GM21786 (cell line): ENCODE measurements around the gene ADK.
"Not testable (repeated sequence)": the region's sequence is repeated elsewhere in the genome, so short reads cannot be mapped to it uniquely, and the experiment has no call there.

Source experiments
- ATAC-seq: cut with Tn5 transposase; IDR thresholded peaks from one replicate; pipeline ENCODE4 v1.9.1; 2021; ENCODE audit not compliant: unreplicated experiment

ADK gene

GRCh38 chr10:74342991-74343390 lies 192.0 kb downstream of the ADK start:
- no peak for ATAC-seq

- ATAC-seq: no peak
Measured at GRCh38 chr10:74343804-74344203, 192.8 kb downstream of the ADK start.

DNA sequence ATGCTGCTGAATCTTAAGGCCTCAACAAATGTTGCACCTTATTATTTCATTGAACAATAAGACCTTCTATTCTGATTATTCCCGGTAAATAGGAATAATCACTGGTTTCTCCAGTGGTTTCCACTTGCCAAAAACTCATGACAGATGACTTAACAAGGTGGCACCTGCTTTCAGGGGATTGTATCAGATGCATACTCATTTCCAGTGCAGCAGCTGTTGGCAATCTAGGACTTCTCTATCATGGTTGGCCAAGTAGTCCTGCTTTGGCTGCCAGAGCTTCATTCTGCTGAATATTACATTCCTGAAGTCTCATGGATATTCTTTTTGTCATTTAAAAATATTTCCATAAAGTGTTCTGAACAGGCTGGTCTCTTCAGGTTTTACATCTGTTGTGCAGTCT lies 193.3 kb downstream of the ADK start:
- ATAC-seq: no peak

DNA sequence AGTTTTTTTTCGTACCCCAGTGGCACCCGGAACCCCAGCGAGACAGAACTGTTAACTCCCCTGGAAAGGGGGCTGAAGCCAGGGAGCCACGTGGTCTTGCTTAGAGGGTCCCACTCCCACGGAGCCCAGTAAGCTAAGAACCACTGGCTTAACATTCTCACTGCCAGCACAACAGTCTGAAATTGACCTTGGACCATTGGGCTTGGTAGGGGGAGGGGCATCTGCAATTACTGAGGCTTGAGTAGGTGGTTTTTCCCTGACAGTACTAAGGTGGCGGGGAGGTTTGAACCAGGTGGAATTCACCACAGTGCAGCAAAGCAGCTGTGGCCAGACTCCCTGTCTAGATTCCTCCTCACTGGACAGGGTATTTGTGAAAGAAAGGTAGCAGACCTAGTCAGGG lies 196.5 kb downstream of the ADK start:
- no peak for ATAC-seq

- ATAC-seq: not testable (repeated sequence)
Measured at GRCh38 chr10:74353021-74353420, 202.0 kb downstream of the ADK start.

- ATAC-seq: no peak
Measured at GRCh38 chr10:74361678-74362077, 210.7 kb downstream of the ADK start.

DNA sequence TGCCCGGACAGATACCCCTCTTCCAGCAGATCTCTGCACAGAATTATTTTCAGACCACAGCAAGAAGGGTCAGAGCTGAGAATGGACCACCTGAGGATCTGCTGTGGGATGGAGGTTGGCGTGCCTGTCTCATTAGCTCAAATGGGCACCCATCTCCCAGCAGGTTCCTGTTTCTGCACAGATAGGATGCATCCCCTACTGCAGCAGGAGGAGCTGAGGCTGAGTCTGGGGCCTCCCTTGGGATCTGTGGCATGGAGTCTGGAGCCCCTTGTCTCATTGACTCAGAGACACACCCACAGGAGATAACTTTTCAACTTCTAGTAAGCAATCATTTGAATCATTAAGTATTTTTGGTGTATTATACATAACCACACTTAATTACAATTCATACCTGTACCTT lies 212.7 kb downstream of the ADK start:
- no peak for ATAC-seq

DNA sequence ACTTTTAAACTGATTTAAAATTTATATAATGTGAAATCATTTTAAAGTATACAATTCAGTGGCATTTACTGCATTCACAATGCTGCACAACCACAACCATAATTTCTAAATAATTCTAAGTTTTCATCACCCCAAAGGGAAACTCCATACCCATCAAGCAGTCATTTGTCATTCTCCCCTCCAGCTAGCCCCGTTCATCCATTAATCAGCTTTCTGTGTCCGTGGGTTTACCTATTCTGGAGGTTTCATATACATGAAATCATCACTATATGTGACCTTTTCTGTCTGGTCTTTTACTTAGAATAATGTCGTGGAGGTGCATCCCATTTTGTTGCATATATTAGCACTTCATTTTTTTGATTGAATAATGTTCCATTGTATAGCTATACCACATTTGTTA lies 214.1 kb downstream of the ADK start:
- no peak for ATAC-seq

DNA sequence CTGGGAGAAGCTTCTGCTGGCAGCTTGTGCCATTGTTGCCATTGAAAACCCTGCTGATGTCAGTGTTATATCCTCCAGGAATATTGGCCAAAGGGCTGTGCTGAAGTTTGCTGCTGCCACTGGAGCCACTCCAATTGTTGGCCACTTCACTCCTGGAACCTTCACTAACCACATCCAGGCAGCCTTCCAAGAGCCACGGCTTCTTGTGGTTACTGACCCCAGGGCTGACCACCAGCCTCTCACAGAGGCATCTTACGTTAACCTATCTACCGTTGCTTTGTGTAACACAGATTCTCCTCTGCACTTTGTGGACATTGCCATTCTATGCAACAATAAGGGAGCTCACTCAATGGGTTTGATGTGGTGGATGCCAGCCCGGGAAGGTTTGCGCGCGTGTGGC lies 220.7 kb downstream of the ADK start:
- ATAC-seq: no peak

GRCh38 chr10:74373059-74373458 lies 222.0 kb downstream of the ADK start:
- ATAC-seq: no peak

GRCh38 chr10:74377476-74377875 lies 226.5 kb downstream of the ADK start:
- no peak for ATAC-seq

GRCh38 chr10:74379474-74379873 lies 228.5 kb downstream of the ADK start:
- no peak for ATAC-seq

DNA sequence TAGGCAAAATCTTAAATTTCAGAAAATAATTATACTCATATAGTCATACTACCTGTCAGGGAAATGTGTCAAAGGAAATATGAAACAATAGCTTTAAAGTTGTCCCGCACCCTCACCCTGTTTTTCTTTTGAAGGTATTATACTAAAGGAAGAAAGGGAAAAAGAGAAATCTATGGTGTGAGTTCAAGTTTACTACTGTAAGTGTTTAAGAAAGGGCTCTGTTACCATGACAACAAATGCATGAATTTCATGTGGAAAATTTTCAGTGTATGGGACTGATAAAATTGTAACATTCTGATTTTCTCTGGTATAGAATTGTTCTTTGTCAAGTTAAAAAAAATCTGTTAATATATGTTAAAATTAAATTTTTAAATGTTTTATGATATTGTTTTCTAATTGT lies 229.8 kb downstream of the ADK start:
- ATAC-seq: no peak

GRCh38 chr10:74381291-74381853 lies 230.4 kb downstream of the ADK start:
- no peak for ATAC-seq

DNA sequence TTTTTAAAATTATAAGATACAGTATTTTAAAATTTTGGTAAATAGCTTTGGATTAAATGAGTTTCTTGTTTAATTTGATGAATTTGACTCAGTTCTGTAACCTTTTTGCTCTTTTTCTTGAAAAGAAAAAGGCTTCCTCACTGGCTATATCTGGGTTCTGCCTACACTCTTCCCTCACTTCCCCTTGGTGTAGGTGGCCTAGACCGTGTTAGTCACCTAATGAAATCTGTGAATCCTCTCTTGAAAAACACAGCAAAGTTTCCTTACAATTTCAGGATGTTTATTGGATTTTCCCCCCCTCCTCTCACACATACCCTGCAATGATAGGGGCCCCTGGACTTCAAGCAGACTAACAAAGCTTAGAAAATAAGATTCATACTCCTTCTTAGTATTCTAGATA lies 231.6 kb downstream of the ADK start:
- ATAC-seq: no peak

- no peak for ATAC-seq
Measured at GRCh38 chr10:74383642-74384041, 232.6 kb downstream of the ADK start.

- ATAC-seq: no peak
Measured at GRCh38 chr10:74384615-74385183, 233.7 kb downstream of the ADK start.

- ATAC-seq: no peak
Measured at GRCh38 chr10:74388801-74389200, 237.8 kb downstream of the ADK start.

DNA sequence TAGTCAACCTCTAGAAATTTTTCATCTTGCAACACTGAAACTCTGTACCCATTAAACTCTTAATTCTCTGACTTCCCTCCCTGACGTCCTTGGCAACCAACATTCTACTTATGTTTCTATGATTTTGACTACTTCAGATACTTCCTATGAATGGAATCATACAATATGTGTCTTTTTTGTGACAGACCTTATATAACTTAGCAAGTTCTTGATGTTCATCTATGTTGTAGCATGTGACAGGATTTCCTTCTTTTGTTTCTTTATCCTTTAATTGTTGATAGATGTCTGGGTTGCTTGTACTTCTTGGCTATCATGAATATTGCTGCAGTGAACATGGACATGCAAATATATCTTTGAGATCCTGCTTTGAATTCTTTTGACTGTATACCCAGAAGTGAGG lies 240.8 kb downstream of the ADK start:
- ATAC-seq: no peak

- no peak for ATAC-seq
Measured at GRCh38 chr10:74394416-74394969, 243.5 kb downstream of the ADK start.

DNA sequence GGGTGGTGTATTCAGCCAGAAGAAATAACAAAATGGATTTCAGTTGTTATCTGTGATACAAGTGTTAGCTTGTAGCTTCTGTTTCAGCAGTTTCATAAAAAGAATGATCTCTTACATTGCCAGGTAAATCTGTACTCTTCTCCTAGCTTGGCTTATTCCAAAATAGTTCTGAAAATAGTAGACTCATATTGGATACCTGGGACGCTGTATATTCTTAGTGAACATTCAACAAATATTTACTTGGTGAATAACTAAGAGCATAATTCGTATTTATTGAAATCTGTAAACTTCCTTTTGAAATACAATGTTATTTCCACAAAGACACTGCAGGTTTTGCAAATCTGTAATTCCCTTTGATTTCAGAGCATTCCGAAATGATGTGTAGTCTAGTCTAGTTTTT lies 249.2 kb downstream of the ADK start:
- no peak for ATAC-seq

- ATAC-seq: no peak
Measured at GRCh38 chr10:74406006-74406405, 255.0 kb downstream of the ADK start.
